ENCODE results near the gene PTK6.
"Not testable (repeated sequence)": the region's sequence is repeated elsewhere in the genome, so short reads cannot be mapped to it uniquely, and the experiment has no call there.

The PTK6 gene

DNA sequence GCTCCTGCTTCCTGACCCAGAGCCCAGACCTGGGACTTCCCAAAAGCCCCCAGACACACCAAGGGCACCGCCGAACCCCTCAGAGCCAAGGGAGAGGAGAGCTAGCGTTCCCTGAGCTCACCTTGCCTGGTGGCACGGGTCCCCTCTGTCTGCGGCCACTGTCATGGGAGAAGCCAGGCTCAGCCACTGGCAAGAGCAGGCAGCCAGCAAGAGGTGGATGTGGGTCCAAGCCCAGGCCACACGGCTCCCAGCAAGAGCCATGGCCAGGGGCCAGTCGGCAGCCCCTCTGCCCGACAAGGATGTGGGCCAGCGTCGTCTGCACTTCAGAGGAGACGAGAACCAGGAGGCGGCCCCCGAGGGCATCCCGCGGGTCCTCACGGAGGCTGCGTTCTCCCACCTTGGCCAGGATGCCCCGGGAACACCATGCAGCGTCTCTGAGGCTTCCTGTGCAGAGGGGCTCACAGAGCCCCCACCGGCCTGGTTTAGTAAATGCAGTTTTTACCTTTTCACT is 18.8 kb downstream of the PTK6 start:
- no peaks in the 10 kb centered on the region for H3K9me2 ChIP-seq (ENCODE audit: low read depth, low read length)
- H3K9ac ChIP-seq (ENCODE audit: low read length) = no peak overlapping the region
- no peak overlapping the region for H2AFZ ChIP-seq (ENCODE audit: low read length)
- H3K27ac ChIP-seq (ENCODE audit: low read depth, low read length, poor library complexity, severe bottlenecking) = no peak overlapping the region
- peaks cover 3% of the 10 kb centered on the region; the same call in 1 of the 2 replicates for H3K27me3 ChIP-seq (ENCODE audit: insufficient read depth, low read length)
- peaks cover 8% of the 10 kb centered on the region; the same call in 1 of the 2 replicates for H3K9me3 ChIP-seq (ENCODE audit: low read length)
- H3K4me1 ChIP-seq (ENCODE audit: insufficient read depth, low read length, severe bottlenecking) = peaks cover 14% of the 10 kb centered on the region
- no peaks in the 10 kb centered on the region for H3F3A ChIP-seq (ENCODE audit: insufficient read depth, low read length)
- H3K4me2 ChIP-seq (ENCODE audit: low read length) = no peak overlapping the region
- no peaks in the 10 kb centered on the region for H3K79me2 ChIP-seq (ENCODE audit: insufficient read depth, low read length)
- peaks cover 21% of the 10 kb centered on the region for H3K36me3 ChIP-seq (ENCODE audit: insufficient read depth, low read length)
- no peak overlapping the region for H3K4me3 ChIP-seq (ENCODE audit: low read depth, low read length, poor library complexity, severe bottlenecking)
- peak; percentile 14; the same call in 1 of the 2 replicates for TF ChIP-seq CTCF (IDR thresholded peaks at IDR 0.05; ENCODE audit: low read length)
- TF ChIP-seq EZH2 (IDR thresholded peaks at IDR 0.05; ENCODE audit: borderline replicate concordance, low read length) = no peak
- no peaks in the 10 kb centered on the region for H4K20me1 ChIP-seq (ENCODE audit: insufficient read depth, low read length)

DNA sequence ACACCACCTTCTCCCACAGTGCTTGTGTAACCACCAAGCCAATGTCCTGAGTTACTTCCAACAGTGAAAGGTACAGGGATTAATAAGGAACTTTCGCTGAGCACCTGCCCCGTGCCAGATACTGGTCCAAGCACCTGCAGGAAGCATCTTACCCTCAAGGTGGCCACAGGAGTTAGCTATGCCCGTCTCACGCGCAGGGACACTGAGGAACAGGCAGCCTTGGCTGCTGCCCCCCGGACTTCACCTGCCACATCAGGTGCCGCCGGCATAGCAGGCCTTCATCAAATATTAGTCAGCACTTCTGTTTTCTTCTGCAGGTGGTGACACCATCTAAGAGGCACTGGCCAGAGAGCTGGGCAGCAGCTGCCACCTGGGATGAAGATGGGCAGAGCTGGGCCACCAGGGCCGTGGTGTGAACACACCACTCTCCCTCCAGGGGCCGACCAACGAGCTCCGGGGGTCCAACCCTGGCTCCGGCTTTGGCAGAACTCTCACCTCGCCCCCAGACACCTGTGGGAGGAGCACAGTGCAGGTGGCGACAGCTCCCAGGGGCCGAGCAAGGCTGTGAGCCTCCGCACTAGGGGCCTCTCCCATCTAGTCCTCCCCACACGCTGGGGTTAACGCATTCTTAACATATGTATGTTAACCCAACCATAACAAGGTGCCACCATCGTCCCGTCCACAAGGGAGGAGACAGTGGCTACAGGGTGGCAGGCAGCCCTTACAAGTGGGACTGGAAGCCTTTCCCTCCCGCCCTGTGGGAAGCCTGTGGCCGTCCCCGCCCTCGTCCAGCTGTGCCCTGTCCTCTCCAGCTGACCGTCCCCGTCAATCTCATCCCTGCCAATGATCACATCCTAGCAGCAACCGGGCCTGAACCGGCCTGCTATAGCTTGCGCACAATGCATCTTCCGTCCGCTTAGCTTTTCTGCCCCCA is 19.5 kb downstream of the PTK6 start:
- Histone ChIP-seq H3K27ac (ENCODE audit: low read depth, low read length, poor library complexity, severe bottlenecking) (no peak overlapping the region), H3K4me3 (ENCODE audit: low read depth, low read length, poor library complexity, severe bottlenecking) (no peak overlapping the region), H3K9me3 (ENCODE audit: low read length) (peaks cover 6% of the 10 kb centered on the region; the same call in 1 of the 2 replicates), H3K79me2 (ENCODE audit: insufficient read depth, low read length) (no peaks in the 10 kb centered on the region), H3F3A (ENCODE audit: insufficient read depth, low read length) (no peaks in the 10 kb centered on the region), H3K36me3 (ENCODE audit: insufficient read depth, low read length) (peaks cover 13% of the 10 kb centered on the region), H3K9me2 (ENCODE audit: low read depth, low read length) (no peaks in the 10 kb centered on the region), H3K27me3 (ENCODE audit: insufficient read depth, low read length) (peaks cover 3% of the 10 kb centered on the region; the same call in 1 of the 2 replicates), H4K20me1 (ENCODE audit: insufficient read depth, low read length) (no peaks in the 10 kb centered on the region), H3K9ac (ENCODE audit: low read length) (no peak overlapping the region), H3K4me1 (ENCODE audit: insufficient read depth, low read length, severe bottlenecking) (peaks cover 14% of the 10 kb centered on the region), H3K4me2 (ENCODE audit: low read length) (no peak overlapping the region), H2AFZ (ENCODE audit: low read length) (no peak overlapping the region)
- TF ChIP-seq CTCF (IDR thresholded peaks at IDR 0.05; ENCODE audit: low read length) (no peak), EZH2 (IDR thresholded peaks at IDR 0.05; ENCODE audit: borderline replicate concordance, low read length) (no peak)

- H3K9me3 ChIP-seq (ENCODE audit: low read length); H3K36me3 ChIP-seq (ENCODE audit: insufficient read depth, low read length); H3K9ac ChIP-seq (ENCODE audit: low read length); H3K27ac ChIP-seq (ENCODE audit: low read depth, low read length, poor library complexity, severe bottlenecking); H3K4me3 ChIP-seq (ENCODE audit: low read depth, low read length, poor library complexity, severe bottlenecking); H3K27me3 ChIP-seq (ENCODE audit: insufficient read depth, low read length); H3K4me1 ChIP-seq (ENCODE audit: insufficient read depth, low read length, severe bottlenecking); H3K4me2 ChIP-seq (ENCODE audit: low read length); H3K79me2 ChIP-seq (ENCODE audit: insufficient read depth, low read length); H3K9me2 ChIP-seq (ENCODE audit: low read depth, low read length); H3F3A ChIP-seq (ENCODE audit: insufficient read depth, low read length); H4K20me1 ChIP-seq (ENCODE audit: insufficient read depth, low read length); H2AFZ ChIP-seq (ENCODE audit: low read length): not testable (repeated sequence)
Observed at GRCh38 chr20:63514520-63514919, 22.7 kb downstream of the PTK6 start.
